TTC549 (cell line): ENCODE data around the gene SLC22A1.
"Not testable (repeated sequence)": the region's sequence is repeated elsewhere in the genome, so short reads cannot be mapped to it uniquely, and the experiment has no call there.

Experiments
- FAIRE-seq: peaks from 2 replicates; lab custom pipeline; 2012; peaks lifted over from hg19 to GRCh38; lab: Jason Lieb, UNC

Gene SLC22A1

DNA sequence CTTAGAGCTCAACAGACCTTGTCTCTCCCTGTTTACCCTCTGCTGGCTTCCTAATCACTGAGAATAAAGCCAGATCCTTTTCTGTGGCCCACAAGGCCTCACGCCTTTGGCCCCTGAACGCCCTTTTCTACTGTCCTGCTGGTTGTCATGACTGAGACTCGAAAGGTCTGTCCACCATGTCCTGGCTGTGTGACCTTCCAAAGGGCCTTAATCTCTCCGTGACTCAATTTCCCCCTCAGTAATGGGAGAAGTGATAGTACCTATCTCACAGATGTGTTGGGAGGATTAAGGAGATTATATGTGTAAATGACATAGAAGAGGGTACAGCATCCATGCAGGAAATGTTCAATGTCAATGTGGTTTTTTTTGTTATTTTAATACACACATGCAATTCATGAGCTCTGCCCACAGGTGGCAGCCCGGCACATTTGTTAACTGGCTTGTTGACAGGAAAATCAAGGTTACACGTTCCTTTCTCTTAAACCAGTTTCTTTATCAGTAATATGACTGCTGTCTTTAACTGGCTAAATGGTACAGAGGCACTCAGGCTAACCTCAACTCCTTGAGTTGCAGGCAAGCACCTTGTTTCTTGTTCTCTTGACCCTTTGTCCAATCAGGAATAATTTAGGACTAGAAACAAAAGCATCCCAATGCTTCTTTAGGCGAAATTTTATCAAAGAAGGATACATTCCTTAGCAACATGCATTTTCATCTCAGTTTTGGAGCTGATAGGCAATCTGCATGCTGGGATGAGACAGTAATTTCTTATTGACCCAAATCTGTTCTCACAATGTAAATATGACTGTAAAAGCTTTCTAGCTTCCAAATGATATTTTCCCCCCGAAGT, 16.6 kb downstream of the SLC22A1 start:
- peak; percentile 32 for FAIRE-seq

- no peak for FAIRE-seq
Measured at GRCh38 chr6:160138839-160139419, 17.3 kb downstream of the SLC22A1 start.

GRCh38 chr6:160139420-160139851, 17.8 kb downstream of the SLC22A1 start:
- no peak for FAIRE-seq

DNA sequence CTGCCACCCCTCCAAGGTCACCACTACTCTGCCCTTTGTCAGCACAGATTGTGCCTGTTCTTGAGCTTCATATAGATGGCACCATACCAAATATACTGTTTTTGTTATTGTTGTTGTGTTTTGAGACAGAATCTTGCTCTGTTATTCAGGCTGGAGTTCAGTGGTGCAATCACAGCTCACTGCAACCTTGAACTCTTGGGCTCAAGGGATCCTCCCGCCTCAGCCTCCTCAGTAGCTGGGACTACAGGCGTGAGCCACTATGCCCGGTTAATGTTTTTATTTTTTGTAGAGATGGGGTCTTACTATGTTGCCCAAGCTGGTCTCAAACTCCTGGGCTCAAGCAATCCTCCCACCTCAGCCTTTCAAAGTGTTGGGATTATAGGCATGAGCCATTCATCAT, 18.9 kb downstream of the SLC22A1 start:
- not testable (repeated sequence) for FAIRE-seq

GRCh38 chr6:160141001-160141726, 19.5 kb downstream of the SLC22A1 start:
- no peak for FAIRE-seq

GRCh38 chr6:160142115-160142715, 20.6 kb downstream of the SLC22A1 start:
- no peak for FAIRE-seq

- FAIRE-seq: no peak
Measured at GRCh38 chr6:160146454-160147145, 25.0 kb downstream of the SLC22A1 start.

GRCh38 chr6:160147146-160147536, 25.5 kb downstream of the SLC22A1 start:
- FAIRE-seq: no peak

GRCh38 chr6:160154471-160154870, 32.9 kb downstream of the SLC22A1 start:
- no peak for FAIRE-seq

DNA sequence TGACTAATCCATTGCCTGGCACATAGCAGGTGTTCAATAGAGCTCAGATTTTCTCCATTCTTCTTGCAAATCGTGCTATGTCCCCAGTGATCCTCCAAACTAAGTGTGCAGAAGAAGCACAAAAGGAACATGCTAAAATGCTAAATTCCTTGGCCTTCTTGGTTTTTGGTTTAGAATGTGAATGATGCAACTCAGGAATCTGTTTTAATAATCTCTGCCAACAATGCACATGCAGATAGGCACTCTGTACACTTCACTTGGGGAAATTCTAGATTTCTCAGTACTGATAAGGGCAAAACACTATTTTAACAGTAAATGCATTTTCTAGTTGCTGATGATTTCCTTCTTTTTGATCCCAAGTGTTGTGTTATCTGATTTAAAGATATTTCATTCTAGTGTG, 35.2 kb downstream of the SLC22A1 start:
- no peak for FAIRE-seq

DNA sequence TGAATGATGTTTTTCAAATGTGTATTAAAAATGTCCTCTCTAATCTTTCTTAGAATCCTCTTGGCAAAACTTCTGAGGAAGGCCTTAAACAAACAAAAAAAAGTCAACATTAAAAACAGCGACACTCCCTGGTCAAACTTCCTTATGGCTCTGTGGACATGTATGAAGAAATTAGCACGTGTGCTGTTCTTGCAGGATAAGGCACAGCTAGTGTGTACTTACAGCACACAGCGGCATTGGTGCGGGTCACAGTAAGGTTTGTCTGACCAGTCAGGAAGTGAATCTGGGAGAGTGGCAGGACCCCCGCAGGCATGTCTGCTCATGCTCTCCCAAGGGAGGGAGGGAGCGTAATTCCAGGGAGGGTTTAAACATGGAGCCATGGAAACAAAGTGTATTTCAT, 38.8 kb downstream of the SLC22A1 start:
- FAIRE-seq: no peak

- FAIRE-seq: no peak
Measured at GRCh38 chr6:160160929-160161646, 39.5 kb downstream of the SLC22A1 start.

DNA sequence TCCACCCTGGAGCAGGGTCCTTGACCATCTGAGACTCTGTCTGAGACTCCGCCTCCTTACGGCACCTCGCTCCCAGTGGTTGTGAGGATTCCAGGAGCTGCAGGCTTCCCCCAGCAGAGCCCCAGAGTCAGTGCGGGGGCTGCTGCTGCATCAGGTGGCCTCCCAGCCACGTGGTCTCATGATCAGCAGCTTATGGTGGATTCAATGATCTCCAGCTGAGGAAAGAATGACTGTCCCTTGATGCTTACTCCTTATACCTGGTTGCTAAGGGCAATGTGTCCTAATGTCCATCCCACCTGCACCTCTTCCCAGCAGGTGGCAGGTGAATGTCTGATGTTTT, 40.0 kb downstream of the SLC22A1 start:
- FAIRE-seq: no peak

GRCh38 chr6:160162030-160162566, 40.5 kb downstream of the SLC22A1 start:
- FAIRE-seq: no peak

- FAIRE-seq: no peak
Measured at GRCh38 chr6:160163425-160163824, 41.8 kb downstream of the SLC22A1 start.

DNA sequence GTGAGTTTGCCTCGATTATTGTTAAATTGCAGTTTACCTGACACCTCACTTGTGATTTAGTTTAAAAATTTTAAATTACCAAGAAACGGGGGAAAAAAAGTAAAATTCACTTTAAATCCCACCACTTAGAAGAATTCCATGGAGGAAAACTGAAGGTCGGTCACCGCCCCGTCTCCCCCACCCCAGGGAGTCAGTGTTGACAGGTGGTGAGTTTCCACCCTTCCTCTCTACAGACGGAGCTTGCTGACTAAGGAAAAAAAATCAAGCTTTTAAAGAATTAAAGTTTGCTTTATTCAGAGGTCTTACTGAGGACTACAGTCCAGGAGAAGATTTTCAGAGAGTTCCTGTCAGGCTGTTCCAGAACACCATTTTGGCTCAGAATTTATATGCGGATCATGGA, 42.3 kb downstream of the SLC22A1 start:
- no peak for FAIRE-seq

- not testable (repeated sequence) for FAIRE-seq
Measured at GRCh38 chr6:160165928-160166327, 44.3 kb downstream of the SLC22A1 start.

- FAIRE-seq: no peak
Measured at GRCh38 chr6:160167604-160168399, 46.2 kb downstream of the SLC22A1 start.

- no peak for FAIRE-seq
Measured at GRCh38 chr6:160170018-160170680, 48.5 kb downstream of the SLC22A1 start.

- FAIRE-seq: no peak
Measured at GRCh38 chr6:160172704-160173103, 51.1 kb downstream of the SLC22A1 start.
